MCF 10A (cell line): ENCODE data around the gene KIF21A. TPM values are rescaled to one million over a fixed set of nuclear protein-coding genes. Genes with fewer than 3 reads are reported as not detected.

Experiments used
- BruUV-seq: library from RNA; stranded (reverse); fragments of 400-500 nt; replicated peaks from 2 replicates; lab custom pipeline; 2021; lab: Mats Ljungman, UMichigan
- CTCF ChIA-PET: fragments of 300-600 bp; sonication (Branson Sonifier 250); formaldehyde crosslinking; extraction: SDS; loops from one replicate; lab custom pipeline; 2021; ENCODE audit warnings: antibody characterized with exemption, inconsistent platforms; lab: Yijun Ruan, JAX
- POLR2A ChIA-PET: fragments of 300-600, 350-650 bp; sonication (Branson Sonifier 250); formaldehyde crosslinking; extraction: SDS; loops from one replicate; lab custom pipeline; 2020; ENCODE audit warnings: antibody characterized with exemption, inconsistent platforms; lab: Yijun Ruan, JAX
- DNase-seq: peaks from one replicate; pipeline ENCODE4 v3.0.0-alpha.2; 2018; ENCODE audit not compliant: unreplicated experiment
- H3K27ac Mint-ChIP-seq: one replicate; pipeline ENCODE4 v1.8.0; 2022; ENCODE audit warnings: mild to moderate bottlenecking, low read depth, mixed read lengths; ENCODE audit not compliant: unreplicated experiment
- H3K27me3 Mint-ChIP-seq: one replicate; pipeline ENCODE4 v1.8.0; 2022; ENCODE audit warnings: mixed read lengths; ENCODE audit not compliant: insufficient read depth, unreplicated experiment
- H3K36me3 Mint-ChIP-seq: one replicate; pipeline ENCODE4 v1.8.0; 2022; ENCODE audit warnings: mild to moderate bottlenecking, moderate library complexity, mixed read lengths; ENCODE audit not compliant: insufficient read depth, unreplicated experiment
- H3K4me1 Mint-ChIP-seq: one replicate; pipeline ENCODE4 v1.8.0; 2022; ENCODE audit warnings: mixed read lengths; ENCODE audit not compliant: insufficient read depth, unreplicated experiment
- H3K4me3 Mint-ChIP-seq: one replicate; pipeline ENCODE4 v1.8.0; 2022; ENCODE audit warnings: mild to moderate bottlenecking, moderate library complexity, mixed read lengths; ENCODE audit not compliant: unreplicated experiment
- H3K9me3 Mint-ChIP-seq: one replicate; pipeline ENCODE4 v1.8.0; 2022; ENCODE audit warnings: mixed read lengths; ENCODE audit not compliant: unreplicated experiment
- CTCF ChIP-seq: fragments of 200-600 bp; IDR thresholded peaks from one replicate; pipeline ENCODE4 v1.8.0; 2022; ENCODE audit warnings: antibody characterized with exemption, mild to moderate bottlenecking; ENCODE audit not compliant: unreplicated experiment
- intact Hi-C: fragments of 100-400 bp; cut with micrococcal nuclease; formaldehyde crosslinking; loops from 2 replicates; pipeline ENCODE4 v1.14.1; 2022
- total RNA-seq: library from RNA; stranded (reverse); gene quantifications from 2 replicates; pipeline ENCODE4 v1.2.3, GENCODE V29; 2022

KIF21A gene
- total RNA-seq, 1 experiment from 2014 or later, result 53.8 TPM

DNA sequence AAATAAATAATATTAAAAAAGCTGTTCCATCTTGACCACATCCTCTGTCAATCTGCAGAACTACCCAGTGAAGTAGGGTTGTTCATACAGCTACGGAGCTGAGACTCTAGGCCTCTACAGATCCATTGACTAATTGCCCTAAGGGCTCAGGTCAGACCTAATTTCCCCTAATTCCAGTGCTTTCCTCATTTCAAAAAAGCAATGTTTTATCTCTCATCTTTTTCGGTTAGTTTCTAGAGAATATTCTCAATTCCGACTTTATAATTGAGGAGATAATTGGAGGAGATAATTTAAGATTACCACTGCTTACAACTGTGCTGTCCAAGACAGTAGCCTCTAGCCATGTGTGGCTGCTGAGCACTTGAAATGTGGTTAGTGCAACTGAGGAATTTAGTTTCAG is 167.1 kb downstream of the KIF21A start:
- no peak overlapping the region for H3K27ac Mint-ChIP-seq
- H3K4me3 Mint-ChIP-seq, result no peak overlapping the region
- no TSS peak for BruUV-seq
- H3K27me3 Mint-ChIP-seq, result no peaks in the 10 kb centered on the region
- POLR2A ChIA-PET, result interaction anchor here (0.6 to 0.7 kb wide), 2 partner anchors 355 to 427 kb away, joined by 3 read pairs; no protein-coding TSS in a partner anchor
- peaks cover 8% of the 10 kb centered on the region for H3K9me3 Mint-ChIP-seq
- no peak for TF ChIP-seq CTCF
- no peaks in the 10 kb centered on the region for H3K36me3 Mint-ChIP-seq
- H3K4me1 Mint-ChIP-seq, result peaks cover 8% of the 10 kb centered on the region
- intact Hi-C loops, result no loop called here
- DNase-seq, result no peak
- CTCF ChIA-PET, result interaction anchor here (0.6 to 8.3 kb wide), 4 partner anchors 169 to 1219 kb away, joined by 3 to 60 read pairs (median 6); partner anchors contain the start of gene CPNE8

DNA sequence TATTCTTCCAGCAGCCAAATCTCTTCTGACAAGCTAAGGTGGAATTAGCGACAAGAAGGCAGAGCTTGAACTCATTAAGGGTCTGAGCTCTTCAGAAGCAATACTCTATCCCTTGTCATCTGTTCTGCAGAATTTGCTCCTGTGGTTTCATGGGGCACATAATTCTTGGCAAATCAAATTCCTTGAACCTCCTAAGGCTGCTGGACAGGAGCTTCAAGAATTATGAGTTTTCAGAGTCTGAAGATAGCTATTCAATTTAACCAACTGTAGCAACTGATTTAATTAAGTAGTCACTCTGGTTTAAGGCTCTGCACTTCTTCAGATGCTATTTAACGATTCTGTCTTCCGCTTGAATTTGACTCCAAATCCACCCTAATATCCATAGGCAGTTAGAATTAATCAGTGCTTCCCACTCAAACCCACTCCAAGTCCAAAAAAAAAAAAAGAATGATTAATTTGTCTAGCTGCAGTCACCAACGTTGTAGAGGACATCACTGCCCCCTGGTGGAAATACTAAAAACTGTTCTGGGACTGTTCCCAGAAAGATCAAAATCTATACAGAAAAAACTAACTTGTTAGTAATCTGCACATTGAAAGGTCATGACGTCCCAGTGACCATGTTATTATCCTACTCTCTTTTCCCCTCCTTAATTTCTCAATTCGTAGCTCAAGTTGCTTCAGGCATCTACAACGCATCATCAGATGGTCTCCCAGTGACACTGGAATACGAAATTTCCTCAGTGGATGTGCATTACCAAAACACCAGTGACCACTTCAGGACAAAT is 169.9 kb downstream of the KIF21A start:
- intact Hi-C loops, result loop anchor here (1.0 to 2.0 kb wide), 6 partner anchors 128 to 944 kb away; no protein-coding TSS in a partner anchor
- H3K36me3 Mint-ChIP-seq, result no peaks in the 10 kb centered on the region
- H3K4me1 Mint-ChIP-seq, result peaks cover 8% of the 10 kb centered on the region
- peak; percentile 61 for TF ChIP-seq CTCF
- no peak overlapping the region for H3K27ac Mint-ChIP-seq
- no peak overlapping the region for H3K4me3 Mint-ChIP-seq
- POLR2A ChIA-PET, result interaction anchor here (1.0 to 1.2 kb wide), 3 partner anchors 352 to 945 kb away, joined by 3 to 5 read pairs (median 5); no protein-coding TSS in a partner anchor
- DNase-seq, result peak; percentile 67
- CTCF ChIA-PET, result interaction anchor here (0.5 to 8.3 kb wide), 71 partner anchors 10 to 956 kb away, joined by 3 to 60 read pairs (median 4); partner anchors contain the start of genes ALG10B and CPNE8
- no peaks in the 10 kb centered on the region for H3K27me3 Mint-ChIP-seq
- no TSS peak for BruUV-seq
- no peaks in the 10 kb centered on the region for H3K9me3 Mint-ChIP-seq

DNA sequence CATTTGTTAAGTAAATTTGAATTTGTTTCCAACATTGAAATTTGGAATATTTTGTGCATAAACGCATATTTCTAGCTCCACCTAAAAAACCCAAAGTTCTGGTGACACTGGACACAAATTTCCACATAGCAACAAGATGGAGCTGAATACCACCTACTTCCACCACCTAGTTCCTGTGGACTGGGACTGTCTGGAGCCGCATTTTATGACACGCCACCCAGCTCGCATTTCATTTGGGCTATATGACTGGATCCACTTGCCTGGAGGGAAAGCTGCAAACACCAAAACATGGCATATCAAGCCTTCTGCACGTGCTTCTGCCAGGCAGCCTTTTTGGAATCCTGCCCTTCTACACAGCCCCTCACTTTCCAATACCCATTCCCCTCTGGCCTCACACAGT is 173.4 kb downstream of the KIF21A start:
- no TSS peak for BruUV-seq
- CTCF ChIA-PET, result interaction anchor here (0.5 to 8.3 kb wide), 6 partner anchors 165 to 984 kb away, joined by 3 to 60 read pairs (median 3); partner anchors contain the start of gene CPNE8
- intact Hi-C loops, result no loop called here

More for the DNA sequence above, 173.4 kb downstream of the KIF21A start:
- Mint-ChIP-seq H3K36me3 (no peaks in the 10 kb centered on the region), H3K4me3 (no peak overlapping the region), H3K9me3 (no peaks in the 10 kb centered on the region), H3K27me3 (no peaks in the 10 kb centered on the region), H3K4me1 (peaks cover 8% of the 10 kb centered on the region), H3K27ac (no peak overlapping the region)
- no peak for DNase-seq
- POLR2A ChIA-PET, result no interaction called here
- TF ChIP-seq CTCF, result no peak
